HEK293 (cell line): Measurements from ENCODE around the gene TBC1D13.

Experiments
- BCL11A ChIP-seq: fragments of 450-650 bp; formaldehyde crosslinking; IDR thresholded peaks from 2 replicates; pipeline ENCODE4 v1.5.1; 2016; ENCODE audit warnings: low read depth, missing biosample characterization, missing genetic modification characterization
- KLF10 ChIP-seq: fragments of 450-650 bp; IDR thresholded peaks from 2 replicates; pipeline ENCODE4 v1.5.1; 2018; ENCODE audit warnings: missing biosample characterization, mild to moderate bottlenecking, missing genetic modification characterization
- REPIN1 ChIP-seq: fragments of 450-650 bp; formaldehyde crosslinking; IDR thresholded peaks from 2 replicates; pipeline ENCODE4 v1.5.1; 2017; ENCODE audit warnings: missing biosample characterization, missing genetic modification characterization, low read depth
- ZNF184 ChIP-seq: fragments of 450-650 bp; IDR thresholded peaks from 2 replicates; pipeline ENCODE4 v1.5.1; 2018; ENCODE audit warnings: missing biosample characterization, mild to moderate bottlenecking, missing genetic modification characterization
- ZNF558 ChIP-seq: fragments of 450-650 bp; formaldehyde crosslinking; IDR thresholded peaks from 2 replicates; pipeline ENCODE4 v1.5.1; 2016; ENCODE audit warnings: missing biosample characterization, missing genetic modification characterization
- ZNF560 ChIP-seq: fragments of 450-650 bp; formaldehyde crosslinking; IDR thresholded peaks from 2 replicates; pipeline ENCODE4 v1.5.1; 2017; ENCODE audit warnings: missing biosample characterization, missing genetic modification characterization, borderline replicate concordance
- ZNF777 ChIP-seq: fragments of 450-650 bp; formaldehyde crosslinking; IDR thresholded peaks from 2 replicates; pipeline ENCODE4 v1.5.1; 2017; ENCODE audit warnings: missing biosample characterization, missing genetic modification characterization, borderline replicate concordance
- TF ChIP-seq, protein P1 (sequence below): fragments of 450-650 bp; formaldehyde crosslinking; IDR thresholded peaks from 2 replicates; pipeline ENCODE4 v1.5.1; 2016; ENCODE audit warnings: missing biosample characterization, missing genetic modification characterization
- TF ChIP-seq, protein P2 (sequence below): fragments of 450-650 bp; formaldehyde crosslinking; optimal IDR thresholded peaks from 2 replicates; pipeline ENCODE3; 2016; ENCODE audit warnings: missing biosample characterization, mild to moderate bottlenecking, missing genetic modification characterization

GRCh38 chr9:128768606-128769005 lies 18.4 kb upstream of the TBC1D13 start:
- TF ChIP-seq ZNF777 (tag by site-specific recombination) (no peak), ZNF184 (tag by site-specific recombination) (no peak), ZNF560 (tag by site-specific recombination) (no peak), BCL11A (no peak), REPIN1 (no peak), KLF10 (no peak), ZNF558 (no peak)
- TF ChIP-seq, protein P1, sequence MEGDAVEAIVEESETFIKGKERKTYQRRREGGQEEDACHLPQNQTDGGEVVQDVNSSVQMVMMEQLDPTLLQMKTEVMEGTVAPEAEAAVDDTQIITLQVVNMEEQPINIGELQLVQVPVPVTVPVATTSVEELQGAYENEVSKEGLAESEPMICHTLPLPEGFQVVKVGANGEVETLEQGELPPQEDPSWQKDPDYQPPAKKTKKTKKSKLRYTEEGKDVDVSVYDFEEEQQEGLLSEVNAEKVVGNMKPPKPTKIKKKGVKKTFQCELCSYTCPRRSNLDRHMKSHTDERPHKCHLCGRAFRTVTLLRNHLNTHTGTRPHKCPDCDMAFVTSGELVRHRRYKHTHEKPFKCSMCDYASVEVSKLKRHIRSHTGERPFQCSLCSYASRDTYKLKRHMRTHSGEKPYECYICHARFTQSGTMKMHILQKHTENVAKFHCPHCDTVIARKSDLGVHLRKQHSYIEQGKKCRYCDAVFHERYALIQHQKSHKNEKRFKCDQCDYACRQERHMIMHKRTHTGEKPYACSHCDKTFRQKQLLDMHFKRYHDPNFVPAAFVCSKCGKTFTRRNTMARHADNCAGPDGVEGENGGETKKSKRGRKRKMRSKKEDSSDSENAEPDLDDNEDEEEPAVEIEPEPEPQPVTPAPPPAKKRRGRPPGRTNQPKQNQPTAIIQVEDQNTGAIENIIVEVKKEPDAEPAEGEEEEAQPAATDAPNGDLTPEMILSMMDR (tag by site-specific recombination): no peak
- TF ChIP-seq, protein P2, sequence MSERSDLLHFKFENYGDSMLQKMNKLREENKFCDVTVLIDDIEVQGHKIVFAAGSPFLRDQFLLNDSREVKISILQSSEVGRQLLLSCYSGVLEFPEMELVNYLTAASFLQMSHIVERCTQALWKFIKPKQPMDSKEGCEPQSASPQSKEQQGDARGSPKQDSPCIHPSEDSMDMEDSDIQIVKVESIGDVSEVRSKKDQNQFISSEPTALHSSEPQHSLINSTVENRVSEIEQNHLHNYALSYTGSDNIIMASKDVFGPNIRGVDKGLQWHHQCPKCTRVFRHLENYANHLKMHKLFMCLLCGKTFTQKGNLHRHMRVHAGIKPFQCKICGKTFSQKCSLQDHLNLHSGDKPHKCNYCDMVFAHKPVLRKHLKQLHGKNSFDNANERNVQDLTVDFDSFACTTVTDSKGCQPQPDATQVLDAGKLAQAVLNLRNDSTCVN (tag by site-specific recombination): no peak
